ENCODE measurements around the gene RAI1.

RAI1 gene

GRCh38 chr17:17729620-17730249, 48.5 kb downstream of the RAI1 start:
- TF ChIP-seq, protein P1, sequence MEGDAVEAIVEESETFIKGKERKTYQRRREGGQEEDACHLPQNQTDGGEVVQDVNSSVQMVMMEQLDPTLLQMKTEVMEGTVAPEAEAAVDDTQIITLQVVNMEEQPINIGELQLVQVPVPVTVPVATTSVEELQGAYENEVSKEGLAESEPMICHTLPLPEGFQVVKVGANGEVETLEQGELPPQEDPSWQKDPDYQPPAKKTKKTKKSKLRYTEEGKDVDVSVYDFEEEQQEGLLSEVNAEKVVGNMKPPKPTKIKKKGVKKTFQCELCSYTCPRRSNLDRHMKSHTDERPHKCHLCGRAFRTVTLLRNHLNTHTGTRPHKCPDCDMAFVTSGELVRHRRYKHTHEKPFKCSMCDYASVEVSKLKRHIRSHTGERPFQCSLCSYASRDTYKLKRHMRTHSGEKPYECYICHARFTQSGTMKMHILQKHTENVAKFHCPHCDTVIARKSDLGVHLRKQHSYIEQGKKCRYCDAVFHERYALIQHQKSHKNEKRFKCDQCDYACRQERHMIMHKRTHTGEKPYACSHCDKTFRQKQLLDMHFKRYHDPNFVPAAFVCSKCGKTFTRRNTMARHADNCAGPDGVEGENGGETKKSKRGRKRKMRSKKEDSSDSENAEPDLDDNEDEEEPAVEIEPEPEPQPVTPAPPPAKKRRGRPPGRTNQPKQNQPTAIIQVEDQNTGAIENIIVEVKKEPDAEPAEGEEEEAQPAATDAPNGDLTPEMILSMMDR (IDR thresholded peaks at IDR 0.05; ENCODE audit: control insufficient read depth, extremely low read depth, insufficient read depth) = peak; percentile 67
- no peak for DNase-seq (ENCODE audit: low read depth)
- H3K4me3 ChIP-seq (ENCODE audit: low read depth, low read length) = no peak overlapping the region

GRCh38 chr17:17730250-17730935, 49.1 kb downstream of the RAI1 start:
- no peak overlapping the region for H3K4me3 ChIP-seq (ENCODE audit: low read depth, low read length)
- TF ChIP-seq, protein P1 (IDR thresholded peaks at IDR 0.05; ENCODE audit: control insufficient read depth, extremely low read depth, insufficient read depth) = no peak
- DNase-seq (ENCODE audit: low read depth) = no peak

DNA sequence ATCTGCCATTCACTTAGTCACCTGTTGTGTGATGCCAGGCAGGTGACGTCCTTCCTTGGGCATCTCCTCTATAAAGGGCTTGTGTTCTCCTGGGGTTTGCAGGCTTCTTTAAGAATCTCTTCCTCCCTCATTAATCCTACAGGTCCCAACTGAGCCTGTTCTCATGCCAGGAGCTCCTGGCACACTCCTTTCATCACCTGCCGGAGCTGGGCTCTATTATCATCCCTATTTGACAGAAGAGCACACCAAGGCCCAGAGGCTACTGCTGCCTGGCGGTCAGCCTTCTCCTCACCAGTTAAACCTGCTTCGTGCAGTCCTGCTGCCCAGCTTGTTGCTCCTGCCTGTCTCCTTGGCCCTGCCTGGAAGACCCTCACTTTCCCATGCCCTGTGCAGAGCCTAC, 51.2 kb downstream of the RAI1 start:
- TF ChIP-seq, protein P1 (IDR thresholded peaks at IDR 0.05; ENCODE audit: control insufficient read depth, extremely low read depth, insufficient read depth) = 0 out of 2 replicates have a peak, but pooled peaks have one; percentile 9
- H3K4me3 ChIP-seq (ENCODE audit: low read depth, low read length) = no peak overlapping the region
- peak; percentile 93 for DNase-seq (ENCODE audit: low read depth)

GRCh38 chr17:17732892-17733670, 51.8 kb downstream of the RAI1 start:
- no peak overlapping the region for H3K4me3 ChIP-seq (ENCODE audit: low read depth, low read length)
- TF ChIP-seq, protein P1 (IDR thresholded peaks at IDR 0.05; ENCODE audit: control insufficient read depth, extremely low read depth, insufficient read depth) = 0 out of 2 replicates have a peak, but pooled peaks have one; percentile 1
- DNase-seq (ENCODE audit: low read depth) = no peak

DNA sequence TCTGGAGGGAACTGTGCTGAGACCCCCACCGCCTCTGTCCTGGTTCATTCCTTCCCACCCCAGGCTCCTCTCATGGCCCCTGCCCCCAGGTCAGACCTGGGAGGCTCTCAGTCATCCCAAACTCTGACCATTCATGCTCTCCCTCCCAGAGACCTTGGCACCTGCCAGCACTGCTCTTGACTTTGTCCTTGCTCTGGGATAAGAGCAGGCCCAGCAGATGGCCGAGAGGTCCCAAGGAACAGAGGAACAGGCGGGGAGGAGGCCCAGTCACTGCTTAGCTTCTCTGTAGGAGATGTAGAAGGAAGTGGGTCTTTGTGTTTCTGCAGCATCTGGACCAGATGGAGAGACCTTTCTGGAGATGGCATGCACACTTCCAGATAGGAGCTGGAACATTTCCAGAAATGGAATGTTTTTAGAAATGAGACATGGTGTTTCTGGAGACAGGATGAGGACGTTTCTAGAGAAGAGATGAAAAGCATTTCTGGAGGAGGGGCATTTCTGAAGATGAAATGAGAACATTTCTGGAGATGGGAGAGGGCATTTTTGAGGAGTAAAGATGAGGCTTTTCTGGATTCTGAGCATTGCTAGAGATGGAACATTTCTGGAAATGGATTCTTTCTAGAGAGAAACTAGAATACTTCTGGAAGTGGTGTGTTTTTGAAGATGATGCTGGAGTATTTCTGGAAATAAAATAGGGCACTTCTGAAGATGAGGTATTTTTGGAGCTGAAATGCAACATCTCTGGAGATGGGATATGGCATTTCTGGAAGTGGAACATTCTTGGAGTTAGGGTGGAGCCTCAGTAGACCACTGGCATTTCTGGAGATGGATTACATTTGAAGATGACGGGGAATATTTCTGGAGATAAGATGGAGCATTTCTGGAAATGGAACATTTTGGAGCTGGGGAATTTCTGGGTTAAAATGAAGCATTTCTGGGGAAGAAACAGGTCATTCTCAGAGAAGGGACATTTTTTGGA, 55.2 kb downstream of the RAI1 start:
- DNase-seq (ENCODE audit: low read depth) = no peak
- TF ChIP-seq, protein P1 (IDR thresholded peaks at IDR 0.05; ENCODE audit: control insufficient read depth, extremely low read depth, insufficient read depth) = no peak
- no peak overlapping the region for H3K4me3 ChIP-seq (ENCODE audit: low read depth, low read length)
